WTC11 (cell line): ENCODE results near the gene GOSR2.

ENCODE experiments used
- CBFB ChIP-seq: sonication (generic); formaldehyde crosslinking; IDR thresholded peaks from 2 replicates; pipeline ENCODE4 v1.8.1; 2022; ENCODE audit warnings: mild to moderate bottlenecking, low read depth, missing genetic modification reagents
- CTCF ChIP-seq: fragments of 200-600 bp; IDR thresholded peaks from 2 replicates; pipeline ENCODE4 v1.8.0; 2022; ENCODE audit warnings: antibody characterized with exemption
- EMX1 ChIP-seq: fragments of 250-450 bp; sonication (Bioruptor Pico); IDR thresholded peaks from 2 replicates; pipeline ENCODE4 v1.8.0; 2021; ENCODE audit warnings: mild to moderate bottlenecking
- HMGXB4 ChIP-seq: sonication (generic); formaldehyde crosslinking; IDR thresholded peaks from 2 replicates; pipeline ENCODE4 v1.8.1; 2023; ENCODE audit warnings: mild to moderate bottlenecking, moderate library complexity, missing genetic modification reagents
- MAX ChIP-seq: sonication (generic); formaldehyde crosslinking; IDR thresholded peaks from 2 replicates; pipeline ENCODE4 v1.8.0; 2022; ENCODE audit warnings: mild to moderate bottlenecking, missing genetic modification reagents
- NR2C2 ChIP-seq: sonication (generic); formaldehyde crosslinking; IDR thresholded peaks from 2 replicates; pipeline ENCODE4 v1.8.0; 2022; ENCODE audit warnings: mild to moderate bottlenecking, missing genetic modification reagents
- NR3C1 ChIP-seq: sonication (generic); formaldehyde crosslinking; conservative IDR thresholded peaks from 2 replicates; pipeline ENCODE4 v1.8.1; 2023; ENCODE audit warnings: low read depth, mild to moderate bottlenecking, missing genetic modification reagents

GRCh38 chr17:46951706-46952105 lies 28.7 kb downstream of the GOSR2 start:
- TF ChIP-seq CTCF (no peak), EMX1 (CRISPR knock-in tag) (no peak), MAX (CRISPR knock-in tag) (no peak), NR3C1 (CRISPR knock-in tag) (no peak), NR2C2 (no peak), CBFB (CRISPR knock-in tag) (no peak), HMGXB4 (CRISPR knock-in tag) (no peak)
